ENCODE data around the gene FICD.

Gene FICD

GRCh38 chr12:108479364-108480070 is 35.6 kb upstream of the FICD start:
- Histone ChIP-seq H3K27me3 (ENCODE audit: insufficient read depth, low read depth) (no peaks in the 10 kb centered on the region), H3K79me2 (ENCODE audit: insufficient read depth, low read depth) (no peaks in the 10 kb centered on the region), H3K4me1 (ENCODE audit: low read depth, poor library complexity, severe bottlenecking) (no peaks in the 10 kb centered on the region), H2AFZ (ENCODE audit: low read depth) (no peak overlapping the region), H3K4me3 (IDR thresholded peaks at IDR 0.05; ENCODE audit: insufficient read depth, low read depth, low read length) (no peak overlapping the region), H3K27ac (no peak overlapping the region), H4K20me1 (ENCODE audit: insufficient read depth) (no peaks in the 10 kb centered on the region), H3K9ac (no peak overlapping the region), H3K4me2 (no peak overlapping the region), H3K36me3 (ENCODE audit: insufficient read depth) (no peaks in the 10 kb centered on the region)
- no peak for TF ChIP-seq CTCF (conservative IDR thresholded peaks at IDR 0.05; ENCODE audit: low read depth, low read length)

GRCh38 chr12:108482717-108483212 is 32.3 kb upstream of the FICD start:
- H3K36me3 ChIP-seq (ENCODE audit: insufficient read depth) = no peaks in the 10 kb centered on the region
- no peak overlapping the region for H3K4me3 ChIP-seq (IDR thresholded peaks at IDR 0.05; ENCODE audit: insufficient read depth, low read depth, low read length)
- no peak overlapping the region for H2AFZ ChIP-seq (ENCODE audit: low read depth)
- H4K20me1 ChIP-seq (ENCODE audit: insufficient read depth) = no peaks in the 10 kb centered on the region
- H3K4me1 ChIP-seq (ENCODE audit: low read depth, poor library complexity, severe bottlenecking) = no peaks in the 10 kb centered on the region
- TF ChIP-seq CTCF (conservative IDR thresholded peaks at IDR 0.05; ENCODE audit: low read depth, low read length) = no peak
- no peak overlapping the region for H3K9ac ChIP-seq
- no peaks in the 10 kb centered on the region for H3K27me3 ChIP-seq (ENCODE audit: insufficient read depth, low read depth)
- H3K27ac ChIP-seq = no peak overlapping the region
- H3K79me2 ChIP-seq (ENCODE audit: insufficient read depth, low read depth) = no peaks in the 10 kb centered on the region
- H3K4me2 ChIP-seq = no peak overlapping the region

GRCh38 chr12:108483213-108484059 is 31.6 kb upstream of the FICD start:
- no peaks in the 10 kb centered on the region for H3K36me3 ChIP-seq (ENCODE audit: insufficient read depth)
- H4K20me1 ChIP-seq (ENCODE audit: insufficient read depth) = no peaks in the 10 kb centered on the region
- H3K9ac ChIP-seq = no peak overlapping the region
- no peaks in the 10 kb centered on the region for H3K79me2 ChIP-seq (ENCODE audit: insufficient read depth, low read depth)
- H3K4me3 ChIP-seq (IDR thresholded peaks at IDR 0.05; ENCODE audit: insufficient read depth, low read depth, low read length) = no peak overlapping the region
- TF ChIP-seq CTCF (conservative IDR thresholded peaks at IDR 0.05; ENCODE audit: low read depth, low read length) = no peak
- no peak overlapping the region for H3K4me2 ChIP-seq
- no peak overlapping the region for H3K27ac ChIP-seq
- H3K4me1 ChIP-seq (ENCODE audit: low read depth, poor library complexity, severe bottlenecking) = no peaks in the 10 kb centered on the region
- H3K27me3 ChIP-seq (ENCODE audit: insufficient read depth, low read depth) = no peaks in the 10 kb centered on the region
- no peak overlapping the region for H2AFZ ChIP-seq (ENCODE audit: low read depth)

- Histone ChIP-seq H3K36me3 (ENCODE audit: insufficient read depth) (no peaks in the 10 kb centered on the region), H3K79me2 (ENCODE audit: insufficient read depth, low read depth) (no peaks in the 10 kb centered on the region), H3K9ac (no peak overlapping the region), H3K4me3 (IDR thresholded peaks at IDR 0.05; ENCODE audit: insufficient read depth, low read depth, low read length) (no peak overlapping the region), H3K27me3 (ENCODE audit: insufficient read depth, low read depth) (no peaks in the 10 kb centered on the region), H3K4me2 (no peak overlapping the region), H3K4me1 (ENCODE audit: low read depth, poor library complexity, severe bottlenecking) (no peaks in the 10 kb centered on the region), H4K20me1 (ENCODE audit: insufficient read depth) (no peaks in the 10 kb centered on the region), H2AFZ (ENCODE audit: low read depth) (no peak overlapping the region), H3K27ac (no peak overlapping the region)
- no peak for TF ChIP-seq CTCF (conservative IDR thresholded peaks at IDR 0.05; ENCODE audit: low read depth, low read length)
Measured at GRCh38 chr12:108484431-108484830, 30.6 kb upstream of the FICD start.
